GM19193 (cell line): Measurements from ENCODE around the gene PLXDC2.

Experiments used
- POLR2A ChIP-seq: IDR thresholded peaks from 4 replicates; pipeline ENCODE4 v1.6.1; 2011; ENCODE audit not compliant: insufficient read depth, insufficient read length; ENCODE audit errors: extremely low read depth

Gene PLXDC2

DNA sequence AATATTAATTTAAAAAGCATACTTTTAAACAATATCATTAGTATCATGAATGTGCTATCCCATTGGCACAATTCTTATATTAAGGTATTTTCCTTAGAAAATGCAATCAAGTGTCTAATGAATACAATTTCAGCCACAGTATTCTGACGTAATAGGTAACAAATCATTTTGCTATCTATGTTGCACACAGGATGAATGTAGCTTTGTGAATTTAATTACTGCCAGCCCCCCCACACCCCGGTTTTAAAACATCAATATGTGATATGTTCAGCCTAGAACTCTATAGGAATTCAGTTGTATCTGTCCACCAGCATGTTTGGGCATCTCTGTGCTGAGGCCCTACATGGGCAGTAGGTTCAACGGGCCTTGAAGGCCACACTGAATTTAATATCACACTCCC lies 274.6 kb downstream of the PLXDC2 start:
- no peak for TF ChIP-seq POLR2A

DNA sequence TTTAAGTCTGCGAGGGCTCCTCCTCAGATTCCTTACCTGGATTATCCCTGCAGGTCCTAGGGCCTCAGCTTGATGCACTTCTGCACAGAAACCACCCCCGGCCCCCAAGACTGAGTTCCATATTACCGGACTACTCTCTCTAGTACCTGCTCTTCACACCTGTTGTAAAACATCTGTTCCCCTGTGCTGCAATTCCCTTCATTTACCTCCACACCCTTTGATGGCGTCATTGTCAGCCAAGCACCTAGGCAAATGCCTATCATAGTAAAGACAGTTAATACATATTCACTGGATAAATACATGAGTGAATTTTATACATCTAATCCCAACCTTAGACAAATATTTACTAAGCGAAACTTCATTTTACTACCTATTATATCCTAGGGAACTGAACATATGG lies 275.5 kb downstream of the PLXDC2 start:
- TF ChIP-seq POLR2A = no peak

- TF ChIP-seq POLR2A = no peak
These were observed 277.4 kb downstream of the PLXDC2 start for GRCh38 chr10:20093600-20093999.

- TF ChIP-seq POLR2A = no peak
These were observed 278.2 kb downstream of the PLXDC2 start for GRCh38 chr10:20094226-20094976.

DNA sequence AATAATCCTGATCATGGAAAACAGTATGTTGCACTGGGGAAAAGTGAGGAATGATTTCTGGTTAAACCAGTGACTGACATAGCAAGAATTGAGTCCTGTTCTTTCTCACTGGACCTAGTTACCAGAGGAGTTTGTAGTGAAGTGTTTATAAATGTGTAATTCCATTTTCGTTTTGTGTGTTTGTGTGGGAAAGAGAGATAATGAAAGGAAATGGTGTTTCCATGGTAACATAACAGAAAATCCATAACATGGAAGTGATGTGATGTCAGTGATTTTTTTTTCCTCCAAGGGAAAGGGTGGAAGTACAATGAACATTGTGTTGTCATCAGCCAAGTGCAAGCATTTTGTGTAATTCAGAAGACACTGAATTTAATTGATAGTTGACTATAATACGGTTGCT lies 283.9 kb downstream of the PLXDC2 start:
- TF ChIP-seq POLR2A = no peak

- no peak for TF ChIP-seq POLR2A
These were observed 289.0 kb downstream of the PLXDC2 start for GRCh38 chr10:20105236-20105635.

DNA sequence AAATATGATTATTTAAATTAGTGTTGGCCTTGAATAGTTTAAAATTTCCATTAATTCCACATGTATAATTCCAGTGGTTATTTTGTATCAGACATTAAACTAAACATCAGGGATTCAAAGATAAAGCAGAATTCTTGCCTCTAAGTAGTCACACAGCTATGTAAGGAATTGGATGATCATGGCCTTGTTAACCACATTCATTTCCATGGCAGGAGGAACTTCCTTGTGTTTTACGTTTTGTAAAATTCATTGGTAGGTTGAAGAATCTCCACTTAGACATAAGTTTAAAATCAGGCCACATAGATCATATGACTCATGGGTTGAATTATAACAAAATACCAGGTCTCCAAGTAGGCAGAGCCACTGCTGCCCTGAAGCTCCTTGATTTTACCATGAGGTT lies 289.7 kb downstream of the PLXDC2 start:
- TF ChIP-seq POLR2A = no peak

GRCh38 chr10:20108021-20108420 lies 291.8 kb downstream of the PLXDC2 start:
- no peak for TF ChIP-seq POLR2A

- no peak for TF ChIP-seq POLR2A
These were observed 293.4 kb downstream of the PLXDC2 start for GRCh38 chr10:20109613-20110012.

DNA sequence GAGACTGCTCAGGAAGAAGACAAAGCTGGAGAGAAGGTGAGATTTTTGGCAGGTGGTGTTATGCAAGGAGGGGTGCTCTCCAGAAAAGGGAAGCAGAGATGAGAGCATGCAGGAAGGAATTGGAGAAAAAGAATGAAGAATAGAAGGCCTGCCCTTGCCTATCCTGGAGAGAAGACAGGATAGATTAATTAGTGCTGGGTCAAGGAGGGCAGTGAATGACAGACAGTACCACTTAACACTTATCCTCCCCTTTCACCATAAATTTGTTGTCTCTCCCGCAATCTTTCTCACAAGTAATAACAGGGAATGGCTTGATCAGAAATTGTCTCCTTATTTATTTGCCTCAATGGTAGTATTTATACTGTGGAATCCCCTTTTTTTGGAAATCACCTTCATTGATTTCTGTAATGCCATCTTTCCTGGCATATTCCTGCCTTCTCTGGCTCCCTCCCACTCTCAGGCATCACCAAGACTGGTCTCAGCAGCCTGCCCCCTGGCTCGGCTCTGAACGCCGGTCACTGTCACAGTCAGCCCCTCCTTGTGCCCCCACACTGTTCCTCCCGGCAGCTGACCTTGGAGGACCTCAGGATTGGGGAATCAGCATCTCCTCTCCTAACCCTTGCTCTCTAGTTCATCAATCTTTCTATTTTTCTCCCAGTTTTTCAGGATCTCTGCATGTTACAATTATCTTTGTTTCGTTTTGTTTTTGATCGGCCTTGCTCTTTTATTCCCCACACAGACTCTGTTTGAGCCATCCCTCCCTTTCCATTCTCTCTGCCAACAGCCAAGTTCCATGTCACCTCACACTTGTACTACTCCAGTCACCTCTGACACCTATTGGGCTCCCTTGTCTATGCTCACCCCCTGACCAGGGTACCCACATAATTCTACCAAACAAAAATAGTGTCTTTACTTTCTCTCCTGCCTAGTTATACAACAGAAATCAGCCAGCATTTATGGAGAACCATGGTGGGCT lies 294.2 kb downstream of the PLXDC2 start:
- no peak for TF ChIP-seq POLR2A

GRCh38 chr10:20114179-20114578 lies 297.9 kb downstream of the PLXDC2 start:
- no peak for TF ChIP-seq POLR2A

- no peak for TF ChIP-seq POLR2A
These were observed 299.7 kb downstream of the PLXDC2 start for GRCh38 chr10:20115894-20116293.

DNA sequence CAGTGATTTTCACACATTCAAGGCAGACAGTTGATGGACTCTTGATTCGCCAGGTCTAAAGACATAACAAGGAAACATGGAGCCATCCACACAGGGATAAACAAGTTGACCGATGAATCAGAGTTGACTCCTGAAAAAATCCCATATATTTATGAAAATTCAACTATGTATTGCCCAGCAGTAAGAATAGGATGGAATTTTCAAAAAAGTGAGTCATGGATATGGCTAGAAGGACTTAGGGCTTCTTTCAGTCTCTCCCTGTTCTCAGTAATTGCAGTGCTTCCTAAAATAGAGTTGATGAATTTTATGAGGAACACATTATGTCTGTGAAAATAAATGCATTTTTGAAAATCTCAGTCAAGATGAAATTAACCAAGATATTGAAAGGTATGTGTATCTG lies 301.2 kb downstream of the PLXDC2 start:
- no peak for TF ChIP-seq POLR2A

DNA sequence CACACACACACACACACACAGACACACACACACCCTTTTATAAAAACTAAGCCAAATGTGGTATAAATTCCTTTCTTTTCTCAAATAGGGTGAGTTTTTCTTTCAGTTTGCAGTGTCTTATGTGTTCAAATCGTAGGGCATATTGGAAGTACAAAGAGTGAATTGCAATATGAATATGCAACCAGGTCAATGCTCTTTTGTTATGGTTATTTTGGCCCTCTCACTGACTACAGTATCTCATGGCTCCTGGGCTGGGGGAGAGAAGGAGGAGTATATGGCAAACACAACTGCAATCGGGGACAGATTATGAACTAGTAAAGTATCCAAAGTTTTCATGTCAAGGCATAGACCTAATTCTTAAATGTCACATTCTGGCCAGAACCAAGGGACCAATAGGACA lies 301.9 kb downstream of the PLXDC2 start:
- TF ChIP-seq POLR2A = no peak

GRCh38 chr10:20128811-20129210 lies 312.6 kb downstream of the PLXDC2 start:
- TF ChIP-seq POLR2A = no peak

GRCh38 chr10:20132816-20133215 lies 316.6 kb downstream of the PLXDC2 start:
- no peak for TF ChIP-seq POLR2A
